Natural killer cell (primary cell): ENCODE results near the gene EYS. TPM values are rescaled to one million over a fixed set of nuclear protein-coding genes. Genes with fewer than 3 reads are reported as not detected.

Experiments
- ATAC-seq, 3 donors: fragments of 150-1000 bp in 2 of 3; fragments of 200-7000 bp in 1 of 3; cut with Tn5 transposase; 1 replicate in 1 of 3; 2 replicates in 2 of 3; pipeline ENCODE4 v1.10.0; 2021; ENCODE audit warnings: mild to moderate bottlenecking in 2 of 3, moderate library complexity in 2 of 3
- DNase-seq, 2 donors: peaks; one replicate each; pipeline versions ENCODE4 v3.0.0 to v3.0.0-alpha.2; 2013 to 2021; ENCODE audit warnings: mixed read lengths in 1 of 2
- H3K27ac ChIP-seq: one replicate; pipeline ENCODE4 v1.5.1; 2013; ENCODE audit warnings: mild to moderate bottlenecking, low read length
- H3K27me3 ChIP-seq: one replicate; pipeline ENCODE4 v1.6.1; 2013; ENCODE audit warnings: low read length; ENCODE audit not compliant: control insufficient read depth, insufficient read depth
- H3K36me3 ChIP-seq: one replicate; pipeline ENCODE4 v1.6.1; 2013; ENCODE audit warnings: low read length; ENCODE audit not compliant: control insufficient read depth, insufficient read depth
- H3K4me1 ChIP-seq: one replicate; pipeline ENCODE4 v1.6.1; 2013; ENCODE audit warnings: low read length; ENCODE audit not compliant: control insufficient read depth, insufficient read depth
- H3K4me3 ChIP-seq: one replicate; pipeline ENCODE4 v1.5.1; 2013; ENCODE audit warnings: low read length
- H3K9me3 ChIP-seq: one replicate; pipeline ENCODE4 v1.6.1; 2013; ENCODE audit warnings: low read length; ENCODE audit not compliant: control insufficient read depth, insufficient read depth
- H3K27ac Mint-ChIP-seq, 2 donors: one replicate each; pipeline ENCODE4 v1.8.0; 2022; ENCODE audit warnings: mild to moderate bottlenecking in 2 of 2, mixed read lengths in 2 of 2, moderate library complexity in 1 of 2
- H3K27me3 Mint-ChIP-seq, 2 donors: one replicate each; pipeline ENCODE4 v1.8.0; 2022; ENCODE audit warnings: low read depth in 2 of 2, mixed read lengths in 2 of 2
- H3K36me3 Mint-ChIP-seq: one replicate; pipeline ENCODE4 v1.8.0; 2022; ENCODE audit warnings: mixed read lengths
- H3K4me1 Mint-ChIP-seq, 2 donors: one replicate each; pipeline ENCODE4 v1.8.0; 2022; ENCODE audit warnings: mixed read lengths in 2 of 2
- H3K4me3 Mint-ChIP-seq: one replicate; pipeline ENCODE4 v1.8.0; 2022; ENCODE audit warnings: mild to moderate bottlenecking, moderate library complexity, mixed read lengths
- H3K9me3 Mint-ChIP-seq, 2 donors: one replicate each; pipeline ENCODE4 v1.8.0; 2022; ENCODE audit warnings: mixed read lengths in 2 of 2
- WGBS: methylation state at CpG from one replicate; pipeline ENCODE4 v1.1.7; 2013; ENCODE audit warnings: missing lambda C conversion rate; ENCODE audit not compliant: insufficient coverage; 5-methylcytosine and 5-hydroxymethylcytosine counted together
- intact Hi-C: fragments of 100-400 bp; cut with micrococcal nuclease; formaldehyde crosslinking; loops from one replicate; pipeline ENCODE4 v1.14.2; 2022
- total RNA-seq, 4 donors: library from RNA; stranded (reverse); fragments of 120-200 nt in 1 of 4; gene quantifications; one replicate each; pipeline versions ENCODE4 v1.2.3 to v1.2.4, GENCODE V29; 2013 to 2022
- TF ChIP-seq, protein P1 (sequence below): fragments of 200-600 bp; IDR thresholded peaks from one replicate; pipeline ENCODE4 v1.8.0; 2022; ENCODE audit warnings: antibody characterized with exemption

EYS gene
- total RNA-seq, 3 donors from 2014 or later (not counting 1 experiment from before 2014, with no cell fraction given), result 0.55 TPM; not detected in 2

DNA sequence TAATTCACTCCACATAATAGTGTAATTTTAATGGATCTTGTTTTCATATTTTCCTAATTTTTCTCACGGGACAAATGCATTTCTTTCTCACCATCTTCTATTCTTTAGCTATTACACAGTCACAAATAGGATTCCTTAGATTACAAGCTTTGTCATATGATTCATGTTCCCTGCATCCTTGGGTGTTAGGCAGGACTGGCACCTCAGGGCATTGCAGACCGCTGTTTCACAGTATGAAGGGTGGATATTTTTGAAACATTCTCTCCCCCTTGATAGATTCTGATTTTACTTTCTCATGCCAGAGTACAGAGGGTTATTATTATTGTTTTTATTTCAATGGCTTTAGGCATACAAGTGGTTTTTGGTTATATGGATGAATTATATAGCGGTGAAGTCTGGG, 1469.0 kb downstream of the EYS start:
- TF ChIP-seq, protein P1, sequence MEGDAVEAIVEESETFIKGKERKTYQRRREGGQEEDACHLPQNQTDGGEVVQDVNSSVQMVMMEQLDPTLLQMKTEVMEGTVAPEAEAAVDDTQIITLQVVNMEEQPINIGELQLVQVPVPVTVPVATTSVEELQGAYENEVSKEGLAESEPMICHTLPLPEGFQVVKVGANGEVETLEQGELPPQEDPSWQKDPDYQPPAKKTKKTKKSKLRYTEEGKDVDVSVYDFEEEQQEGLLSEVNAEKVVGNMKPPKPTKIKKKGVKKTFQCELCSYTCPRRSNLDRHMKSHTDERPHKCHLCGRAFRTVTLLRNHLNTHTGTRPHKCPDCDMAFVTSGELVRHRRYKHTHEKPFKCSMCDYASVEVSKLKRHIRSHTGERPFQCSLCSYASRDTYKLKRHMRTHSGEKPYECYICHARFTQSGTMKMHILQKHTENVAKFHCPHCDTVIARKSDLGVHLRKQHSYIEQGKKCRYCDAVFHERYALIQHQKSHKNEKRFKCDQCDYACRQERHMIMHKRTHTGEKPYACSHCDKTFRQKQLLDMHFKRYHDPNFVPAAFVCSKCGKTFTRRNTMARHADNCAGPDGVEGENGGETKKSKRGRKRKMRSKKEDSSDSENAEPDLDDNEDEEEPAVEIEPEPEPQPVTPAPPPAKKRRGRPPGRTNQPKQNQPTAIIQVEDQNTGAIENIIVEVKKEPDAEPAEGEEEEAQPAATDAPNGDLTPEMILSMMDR, result no peak
- H3K9me3 Mint-ChIP-seq, result peaks cover 7 to 11% of the 10 kb centered on the region in 2 donors
- no peaks in the 10 kb centered on the region for H3K36me3 ChIP-seq
- DNase-seq (no peak), ATAC-seq (no peak)
- H3K27me3 Mint-ChIP-seq, result no peaks in the 10 kb centered on the region
- no peak overlapping the region for H3K4me3 Mint-ChIP-seq
- no peak overlapping the region for H3K27ac Mint-ChIP-seq
- H3K4me1 ChIP-seq, result no peaks in the 10 kb centered on the region
- no peaks in the 10 kb centered on the region for H3K4me1 Mint-ChIP-seq
- no peak overlapping the region for H3K4me3 ChIP-seq
- intact Hi-C loops, result no loop called here
- 100% methylated on average over 1 of the region's 3 CpGs for WGBS
- H3K9me3 ChIP-seq, result no peaks in the 10 kb centered on the region
- H3K27ac ChIP-seq, result no peak overlapping the region
- no peaks in the 10 kb centered on the region for H3K27me3 ChIP-seq
- peaks cover 12% of the 10 kb centered on the region for H3K36me3 Mint-ChIP-seq

DNA sequence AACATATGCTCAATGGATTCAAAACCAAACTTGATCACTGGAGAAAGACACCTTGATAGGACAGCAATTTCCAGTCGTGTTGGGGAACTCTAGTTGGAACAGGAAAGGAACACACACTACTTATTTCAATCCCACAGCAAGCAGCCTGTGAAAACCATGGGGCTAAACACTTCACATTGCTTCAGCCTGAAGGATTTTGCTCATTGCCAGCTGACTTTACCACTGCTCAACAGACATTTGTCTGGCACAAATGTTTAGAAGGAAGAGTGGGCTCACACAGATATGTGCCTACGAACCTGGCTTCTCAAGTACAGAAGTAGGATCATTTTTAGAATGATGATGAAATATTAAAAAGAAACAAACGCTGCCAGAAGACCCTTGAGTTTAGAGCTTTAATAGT, 1473.3 kb downstream of the EYS start:
- 61% methylated on average over 3 of the region's 3 CpGs for WGBS
- Mint-ChIP-seq H3K27me3 (no peaks in the 10 kb centered on the region), H3K4me1 (no peaks in the 10 kb centered on the region), H3K36me3 (no peaks in the 10 kb centered on the region), H3K27ac (no peak overlapping the region), H3K9me3 (peaks cover 4% of the 10 kb centered on the region in 2 donors), H3K4me3 (no peak overlapping the region)
- DNase-seq (no peak), ATAC-seq (no peak)
- intact Hi-C loops, result no loop called here
- TF ChIP-seq, protein P1, result no peak
- H3K27ac ChIP-seq, result no peak overlapping the region
- no peaks in the 10 kb centered on the region for H3K9me3 ChIP-seq
- no peaks in the 10 kb centered on the region for H3K36me3 ChIP-seq
- H3K4me3 ChIP-seq, result no peak overlapping the region
- no peaks in the 10 kb centered on the region for H3K4me1 ChIP-seq
- H3K27me3 ChIP-seq, result no peaks in the 10 kb centered on the region

DNA sequence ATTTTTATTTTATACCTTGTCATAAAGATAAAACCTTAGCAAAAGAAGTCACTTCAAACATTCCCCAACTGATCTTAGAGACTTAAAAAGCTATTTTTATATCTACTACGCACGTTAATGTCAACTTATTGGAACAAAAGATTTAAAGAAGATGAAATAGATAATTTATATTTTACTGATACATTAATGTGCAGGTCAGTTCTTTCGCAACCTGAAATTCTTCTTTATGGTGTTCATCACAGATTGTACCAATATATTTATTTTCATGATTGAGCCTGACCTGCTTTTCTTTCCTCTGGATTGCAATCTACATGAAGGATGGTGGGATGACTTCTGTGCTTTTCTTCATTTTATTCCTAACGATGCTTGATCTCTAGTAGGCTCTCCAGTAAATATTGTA, 1475.1 kb downstream of the EYS start:
- Histone ChIP-seq H3K4me1 (no peaks in the 10 kb centered on the region), H3K27me3 (no peaks in the 10 kb centered on the region), H3K4me3 (no peak overlapping the region), H3K9me3 (no peaks in the 10 kb centered on the region), H3K36me3 (no peaks in the 10 kb centered on the region), H3K27ac (no peak overlapping the region)
- Mint-ChIP-seq H3K4me1 (no peaks in the 10 kb centered on the region), H3K27ac (no peak overlapping the region), H3K27me3 (no peaks in the 10 kb centered on the region), H3K4me3 (no peak overlapping the region), H3K36me3 (no peaks in the 10 kb centered on the region), H3K9me3 (peaks cover 4% of the 10 kb centered on the region in 2 donors)
- ATAC-seq, result no peak
- WGBS, result no CpG with 5 or more reads among the region's 4 CpGs
- intact Hi-C loops, result no loop called here
- TF ChIP-seq, protein P1, result no peak
- DNase-seq, result no peak

DNA sequence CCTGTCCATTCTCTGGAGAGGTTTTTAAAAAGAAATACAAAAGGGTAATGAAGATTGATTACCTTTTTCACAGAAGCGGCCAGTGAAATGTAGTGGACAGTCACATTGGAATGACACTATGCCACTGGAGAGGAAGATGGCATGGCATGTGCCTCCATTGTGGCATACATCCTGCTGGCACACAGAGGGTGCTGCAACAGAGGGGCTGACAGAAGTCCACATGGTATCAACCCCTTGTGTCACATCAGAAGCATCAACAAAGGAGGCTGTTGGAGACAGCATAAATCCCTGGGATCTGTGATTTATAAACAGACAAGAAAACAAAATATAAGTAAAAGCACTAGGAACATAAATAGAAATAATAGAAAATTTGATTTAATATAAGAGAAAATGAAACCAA, 1476.5 kb downstream of the EYS start:
- H3K27me3 ChIP-seq, result no peaks in the 10 kb centered on the region
- no peaks in the 10 kb centered on the region for H3K9me3 ChIP-seq
- H3K27ac ChIP-seq, result no peak overlapping the region
- no peaks in the 10 kb centered on the region for H3K36me3 ChIP-seq
- Mint-ChIP-seq H3K27ac (no peak overlapping the region), H3K36me3 (no peaks in the 10 kb centered on the region), H3K9me3 (peaks cover 4 to 6% of the 10 kb centered on the region in 2 donors), H3K4me3 (no peak overlapping the region), H3K27me3 (no peaks in the 10 kb centered on the region), H3K4me1 (no peaks in the 10 kb centered on the region)
- TF ChIP-seq, protein P1, result no peak
- WGBS, result 87% methylated on average over 1 of the region's 1 CpG
- ATAC-seq, result no peak
- H3K4me1 ChIP-seq, result no peaks in the 10 kb centered on the region
- H3K4me3 ChIP-seq, result no peak overlapping the region
- no peak for DNase-seq
- intact Hi-C loops, result no loop called here
